PFSK-1 (cell line): ENCODE results near the gene TCEAL3.

Experiments
- FOXP2 ChIP-seq: optimal IDR thresholded peaks from 2 replicates; pipeline ENCODE3; 2011; ENCODE audit warnings: borderline replicate concordance, control low read depth, inconsistent platforms; ENCODE audit not compliant: insufficient read depth; ENCODE audit errors: extremely low read length, extremely low read depth
- POLR2AphosphoS5 ChIP-seq: IDR thresholded peaks from 2 replicates; pipeline ENCODE4 v1.6.1; 2012; ENCODE audit warnings: low read depth, mild to moderate bottlenecking, control low read depth, low read length, moderate library complexity
- SIN3A ChIP-seq: IDR thresholded peaks from 2 replicates; pipeline ENCODE4 v1.6.1; 2012; ENCODE audit warnings: mild to moderate bottlenecking, low read length, moderate library complexity, borderline replicate concordance; ENCODE audit not compliant: insufficient read depth
- TAF1 ChIP-seq: IDR thresholded peaks from 2 replicates; pipeline ENCODE4 v1.6.1; 2012; ENCODE audit warnings: low read length, control low read depth, borderline replicate concordance; ENCODE audit not compliant: insufficient read depth
- TF ChIP-seq, protein P1 (sequence below), 2 experiments: IDR thresholded peaks; 2 replicates each; pipeline versions ENCODE4 v1.6.1 to v1.8.0; 2011 to 2012; ENCODE audit warnings: low read depth in 2 of 2, low read length in 2 of 2, control low read depth in 1 of 2, inconsistent platforms in 1 of 2, mild to moderate bottlenecking in 1 of 2, moderate library complexity in 1 of 2; ENCODE audit not compliant: insufficient read depth in 1 of 2

TCEAL3 gene

DNA sequence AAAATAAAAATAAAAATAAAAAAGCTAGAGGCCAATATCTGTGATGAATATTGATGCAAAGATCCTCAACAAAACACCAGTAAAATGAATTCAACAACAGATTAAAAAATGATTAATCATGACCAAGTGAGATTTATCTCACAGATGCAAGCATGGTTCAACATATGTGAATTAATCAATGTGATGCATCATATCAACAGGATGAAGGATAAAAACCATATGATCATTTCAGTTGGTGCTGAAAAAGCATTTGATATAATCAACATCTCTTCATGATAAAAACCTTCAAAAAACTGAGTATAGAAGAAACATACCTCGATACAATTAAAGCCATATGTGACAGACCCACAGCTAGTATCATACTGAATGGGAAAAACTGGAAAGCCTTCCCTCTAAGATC, 39.9 kb downstream of the TCEAL3 start:
- TF ChIP-seq POLR2AphosphoS5 (no peak), SIN3A (no peak), TAF1 (no peak)
- TF ChIP-seq, protein P1, sequence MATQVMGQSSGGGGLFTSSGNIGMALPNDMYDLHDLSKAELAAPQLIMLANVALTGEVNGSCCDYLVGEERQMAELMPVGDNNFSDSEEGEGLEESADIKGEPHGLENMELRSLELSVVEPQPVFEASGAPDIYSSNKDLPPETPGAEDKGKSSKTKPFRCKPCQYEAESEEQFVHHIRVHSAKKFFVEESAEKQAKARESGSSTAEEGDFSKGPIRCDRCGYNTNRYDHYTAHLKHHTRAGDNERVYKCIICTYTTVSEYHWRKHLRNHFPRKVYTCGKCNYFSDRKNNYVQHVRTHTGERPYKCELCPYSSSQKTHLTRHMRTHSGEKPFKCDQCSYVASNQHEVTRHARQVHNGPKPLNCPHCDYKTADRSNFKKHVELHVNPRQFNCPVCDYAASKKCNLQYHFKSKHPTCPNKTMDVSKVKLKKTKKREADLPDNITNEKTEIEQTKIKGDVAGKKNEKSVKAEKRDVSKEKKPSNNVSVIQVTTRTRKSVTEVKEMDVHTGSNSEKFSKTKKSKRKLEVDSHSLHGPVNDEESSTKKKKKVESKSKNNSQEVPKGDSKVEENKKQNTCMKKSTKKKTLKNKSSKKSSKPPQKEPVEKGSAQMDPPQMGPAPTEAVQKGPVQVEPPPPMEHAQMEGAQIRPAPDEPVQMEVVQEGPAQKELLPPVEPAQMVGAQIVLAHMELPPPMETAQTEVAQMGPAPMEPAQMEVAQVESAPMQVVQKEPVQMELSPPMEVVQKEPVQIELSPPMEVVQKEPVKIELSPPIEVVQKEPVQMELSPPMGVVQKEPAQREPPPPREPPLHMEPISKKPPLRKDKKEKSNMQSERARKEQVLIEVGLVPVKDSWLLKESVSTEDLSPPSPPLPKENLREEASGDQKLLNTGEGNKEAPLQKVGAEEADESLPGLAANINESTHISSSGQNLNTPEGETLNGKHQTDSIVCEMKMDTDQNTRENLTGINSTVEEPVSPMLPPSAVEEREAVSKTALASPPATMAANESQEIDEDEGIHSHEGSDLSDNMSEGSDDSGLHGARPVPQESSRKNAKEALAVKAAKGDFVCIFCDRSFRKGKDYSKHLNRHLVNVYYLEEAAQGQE (IDR thresholded peaks at IDR 0.05; ENCODE audit: insufficient read depth in 1 of 2, low read depth in 2 of 2, low read length in 2 of 2): no peak

DNA sequence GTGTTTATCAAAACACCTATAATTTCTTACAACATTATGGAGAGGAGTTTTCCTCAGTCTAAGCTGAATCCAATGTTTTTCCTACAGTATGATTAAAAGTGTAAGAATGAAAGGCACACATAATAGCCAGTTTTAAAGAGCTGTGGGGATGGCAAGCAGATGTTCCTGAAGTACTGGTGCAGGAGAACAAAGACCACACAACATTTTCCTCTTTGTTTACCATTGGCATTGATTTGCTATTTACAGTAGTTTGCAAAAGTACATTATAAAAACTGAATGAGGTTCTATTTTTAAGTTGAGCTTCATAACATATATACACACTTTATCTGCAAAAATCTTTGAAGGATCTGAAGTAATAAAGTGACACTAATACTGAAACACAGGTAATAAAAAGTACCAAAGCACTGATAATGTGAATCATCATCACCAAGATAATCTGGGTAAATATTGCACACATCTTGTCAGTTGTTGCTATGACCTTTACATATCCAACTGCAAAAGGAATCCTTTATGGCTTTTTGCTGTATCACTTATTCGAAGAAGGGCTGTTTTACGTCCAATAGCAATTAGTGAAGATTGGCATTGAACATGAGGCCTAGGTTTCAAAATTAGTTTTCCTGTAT, 43.5 kb downstream of the TCEAL3 start:
- TF ChIP-seq FOXP2 (no peak), SIN3A (no peak), TAF1 (no peak), POLR2AphosphoS5 (no peak)
- TF ChIP-seq, protein P1 (IDR thresholded peaks at IDR 0.05; ENCODE audit: insufficient read depth in 1 of 2, low read depth in 2 of 2, low read length in 2 of 2): no peak

DNA sequence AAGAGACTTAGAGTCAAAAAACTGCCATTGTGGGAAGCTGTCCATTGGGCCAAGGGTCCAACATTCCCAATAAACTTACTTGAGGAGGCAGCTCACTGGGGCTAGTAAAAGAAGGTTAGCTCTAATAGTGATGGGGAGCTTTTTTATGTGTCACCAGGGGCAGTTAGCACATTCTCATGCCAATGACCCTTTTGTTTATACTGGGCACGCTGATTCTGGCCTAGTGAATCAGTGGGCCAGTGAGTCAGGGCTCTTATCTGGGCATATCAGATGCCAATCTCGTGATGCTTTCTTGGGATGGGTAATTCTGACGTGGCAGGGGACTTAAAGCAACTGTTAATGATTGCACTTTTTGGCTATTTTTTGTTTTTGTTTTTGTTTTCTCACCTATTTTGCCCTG, 48.9 kb downstream of the TCEAL3 start:
- no peak for TF ChIP-seq SIN3A
- TF ChIP-seq, protein P1 (IDR thresholded peaks at IDR 0.05; ENCODE audit: insufficient read depth in 1 of 2, low read depth in 2 of 2, low read length in 2 of 2): no peak
- no peak for TF ChIP-seq TAF1
- TF ChIP-seq FOXP2: no peak
- no peak for TF ChIP-seq POLR2AphosphoS5

DNA sequence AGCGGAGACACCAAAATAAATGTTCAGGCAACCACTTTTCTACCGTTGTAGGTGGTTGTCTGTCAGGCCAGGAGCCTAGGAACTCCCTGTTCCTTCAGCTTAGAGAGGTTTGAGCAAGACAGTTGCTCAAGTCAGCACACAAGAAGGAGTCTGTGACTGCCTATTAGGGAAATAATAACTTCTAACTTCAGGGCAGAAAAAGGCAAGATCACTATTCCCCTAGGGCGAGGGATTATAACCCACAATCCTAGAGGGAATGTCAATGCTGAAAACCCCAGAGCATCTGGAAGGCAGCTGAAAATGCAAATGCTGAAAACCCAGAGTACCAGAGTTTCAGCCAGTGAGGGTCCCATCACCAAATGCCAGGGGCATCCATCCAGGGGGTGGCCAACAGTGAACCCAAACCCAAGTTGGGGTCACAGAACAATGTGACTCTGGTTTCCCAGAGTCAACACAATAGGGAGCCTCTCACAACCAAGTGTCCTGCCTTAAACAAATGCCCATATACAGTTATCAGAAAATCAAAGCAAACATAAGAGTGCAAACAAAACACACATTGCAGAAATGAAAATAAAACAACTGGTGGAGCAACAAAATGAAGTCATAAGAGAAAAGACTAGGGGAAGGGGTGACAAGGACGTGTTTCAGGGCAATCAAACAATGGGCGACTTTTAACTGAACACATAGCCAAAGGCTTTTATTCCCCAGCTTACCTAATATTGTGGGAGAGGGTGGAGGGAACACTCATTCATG, 51.1 kb downstream of the TCEAL3 start:
- no peak for TF ChIP-seq FOXP2
- TF ChIP-seq SIN3A: no peak
- TF ChIP-seq, protein P1 (IDR thresholded peaks at IDR 0.05; ENCODE audit: insufficient read depth in 1 of 2, low read depth in 2 of 2, low read length in 2 of 2): no peak
- no peak for TF ChIP-seq TAF1
- no peak for TF ChIP-seq POLR2AphosphoS5
